B cell (primary cell): ENCODE data around the gene TXNL1.

Experiments
- CTCF ChIP-seq: fragments of 200-600 bp; IDR thresholded peaks from one replicate; pipeline ENCODE4 v1.8.0; 2022; ENCODE audit warnings: antibody characterized with exemption, mild to moderate bottlenecking
- EZH2 ChIP-seq: IDR thresholded peaks from 2 replicates; pipeline ENCODE4 v1.6.1; 2012; ENCODE audit warnings: borderline replicate concordance, low read depth, mild to moderate bottlenecking, moderate library complexity, low read length; ENCODE audit not compliant: insufficient read depth, poor library complexity, severe bottlenecking

GRCh38 chr18:56627991-56628390, 10.4 kb downstream of the TXNL1 start:
- TF ChIP-seq CTCF: no peak
- TF ChIP-seq EZH2: no peak
